HepG2 (cell line): ENCODE results near the gene TPRG1L. TPM values are rescaled to one million over a fixed set of nuclear protein-coding genes. Genes with fewer than 3 reads are reported as not detected.

Experiments
- CHD2 ChIP-seq: IDR thresholded peaks from 2 replicates; pipeline ENCODE4 v1.6.1; 2011; ENCODE audit warnings: low read depth, low read length, improper control_type of control experiment
- GABPB1 ChIP-seq: IDR thresholded peaks from 2 replicates; pipeline ENCODE4 v1.6.1; 2016; ENCODE audit warnings: mild to moderate bottlenecking, missing genetic modification reagents, moderate library complexity, missing compliant biosample characterization
- HMG20B ChIP-seq: conservative IDR thresholded peaks from 2 replicates; pipeline ENCODE4 v1.6.1; 2016; ENCODE audit warnings: missing genetic modification reagents, missing compliant biosample characterization
- JUN ChIP-seq: sonication (generic); formaldehyde crosslinking; IDR thresholded peaks from 2 replicates; pipeline ENCODE4 v1.4.0; 2020; ENCODE audit warnings: mild to moderate bottlenecking, missing genetic modification reagents
- KDM2A ChIP-seq: sonication (generic); formaldehyde crosslinking; IDR thresholded peaks from 2 replicates; pipeline ENCODE4 v1.4.0; 2020; ENCODE audit warnings: low read depth, missing genetic modification reagents, borderline replicate concordance
- KLF13 ChIP-seq: sonication (generic); formaldehyde crosslinking; IDR thresholded peaks from 2 replicates; pipeline ENCODE4 v1.4.0; 2020; ENCODE audit warnings: mild to moderate bottlenecking, missing genetic modification reagents
- NFIB ChIP-seq: sonication (generic); formaldehyde crosslinking; IDR thresholded peaks from 2 replicates; pipeline ENCODE4 v1.9.0; 2021; ENCODE audit warnings: missing genetic modification reagents, mild to moderate bottlenecking, borderline replicate concordance
- NFYC ChIP-seq: IDR thresholded peaks from 2 replicates; pipeline ENCODE4 v1.6.1; 2016; ENCODE audit warnings: missing genetic modification reagents, missing compliant biosample characterization
- NR2F6 ChIP-seq, 2 experiments: IDR thresholded peaks; 2 replicates each; pipeline ENCODE4 v1.6.1; 2016; ENCODE audit warnings: antibody characterized with exemption in 1 of 2, mild to moderate bottlenecking in 1 of 2
- PAWR ChIP-seq: sonication (generic); formaldehyde crosslinking; IDR thresholded peaks from 2 replicates; pipeline ENCODE4 v1.4.0; 2020; ENCODE audit warnings: missing genetic modification reagents, mild to moderate bottlenecking, borderline replicate concordance
- RBFOX2 ChIP-seq: fragments of 200-400 bp; formaldehyde crosslinking; IDR thresholded peaks from 2 replicates; pipeline ENCODE4 v1.6.1; 2017; ENCODE audit warnings: low read depth, mild to moderate bottlenecking, low read length
- SALL1 ChIP-seq: sonication (generic); formaldehyde crosslinking; IDR thresholded peaks from 2 replicates; pipeline ENCODE4 v1.8.0; 2022; ENCODE audit warnings: mild to moderate bottlenecking, missing genetic modification reagents
- SRY ChIP-seq: sonication (generic); formaldehyde crosslinking; IDR thresholded peaks from 2 replicates; pipeline ENCODE4 v1.8.0; 2022; ENCODE audit warnings: mild to moderate bottlenecking, missing genetic modification reagents
- YEATS4 ChIP-seq: sonication (generic); formaldehyde crosslinking; IDR thresholded peaks from 2 replicates; pipeline ENCODE4 v1.4.0; 2020; ENCODE audit warnings: missing genetic modification reagents, borderline replicate concordance
- ZNF296 ChIP-seq: sonication (generic); formaldehyde crosslinking; conservative IDR thresholded peaks from 2 replicates; pipeline ENCODE4 v1.5.0; 2020; ENCODE audit warnings: mild to moderate bottlenecking, missing genetic modification reagents
- ZNF430 ChIP-seq: sonication (generic); formaldehyde crosslinking; IDR thresholded peaks from 2 replicates; pipeline ENCODE4 v1.9.0; 2021; ENCODE audit warnings: mild to moderate bottlenecking, missing genetic modification reagents
- ZNF772 ChIP-seq: sonication (generic); formaldehyde crosslinking; IDR thresholded peaks from 2 replicates; pipeline ENCODE4 v1.5.0; 2020; ENCODE audit warnings: mild to moderate bottlenecking, missing genetic modification reagents
- ZNF788 ChIP-seq: sonication (generic); formaldehyde crosslinking; IDR thresholded peaks from 2 replicates; pipeline ENCODE4 v1.5.0; 2020; ENCODE audit warnings: mild to moderate bottlenecking, missing genetic modification reagents, borderline replicate concordance
- polyA plus RNA-seq, 8 experiments: library from polyadenylated mRNA; depleted of rRNA in 3 of 8; stranded (reverse) in 7 of 8; unstranded in 1 of 8; fragments of >200 nt; fragmentation: Illumina TruSeq in 4 of 8; extraction: Trizol in 4 of 8; gene quantifications; 2 replicates each; pipeline versions ENCODE4 v1.2.1 to v1.2.3, GENCODE V29; 2011 to 2016; ENCODE audit warnings: low read depth in 4 of 8, missing spikeins in 1 of 8, mixed read lengths in 1 of 8; ENCODE audit not compliant: insufficient read depth in 1 of 8
- total RNA-seq, 5 experiments: library from RNA; depleted of rRNA; stranded (reverse); fragments of >200 nt; fragmentation: Illumina TruSeq; extraction: Trizol; gene quantifications; 2 replicates each; pipeline ENCODE4 v1.2.3, GENCODE V29; 2016; ENCODE audit warnings: low read depth in 1 of 5
- TF ChIP-seq, protein P1 (sequence below): sonication (generic); formaldehyde crosslinking; IDR thresholded peaks from 2 replicates; pipeline ENCODE4 v1.5.1; 2020; ENCODE audit warnings: mild to moderate bottlenecking, moderate library complexity, missing genetic modification reagents
- TF ChIP-seq, protein P2 (sequence below): sonication (generic); formaldehyde crosslinking; conservative IDR thresholded peaks from 2 replicates; pipeline ENCODE4 v1.8.1; 2023; ENCODE audit warnings: missing genetic modification reagents
- TF ChIP-seq, protein P3 (sequence below): sonication (generic); formaldehyde crosslinking; IDR thresholded peaks from 2 replicates; pipeline ENCODE4 v1.4.0; 2020; ENCODE audit warnings: mild to moderate bottlenecking, missing genetic modification reagents
- TF ChIP-seq, protein P4 (sequence below): sonication (generic); formaldehyde crosslinking; IDR thresholded peaks from 2 replicates; pipeline ENCODE4 v1.4.0; 2020; ENCODE audit warnings: missing genetic modification reagents

Gene TPRG1L
- total and polyA plus RNA-seq, 2 of the 13 experiments (the other 11 are each of a cell fraction or from before 2014, with no cell fraction given), result 21.3 to 37.4 TPM

DNA sequence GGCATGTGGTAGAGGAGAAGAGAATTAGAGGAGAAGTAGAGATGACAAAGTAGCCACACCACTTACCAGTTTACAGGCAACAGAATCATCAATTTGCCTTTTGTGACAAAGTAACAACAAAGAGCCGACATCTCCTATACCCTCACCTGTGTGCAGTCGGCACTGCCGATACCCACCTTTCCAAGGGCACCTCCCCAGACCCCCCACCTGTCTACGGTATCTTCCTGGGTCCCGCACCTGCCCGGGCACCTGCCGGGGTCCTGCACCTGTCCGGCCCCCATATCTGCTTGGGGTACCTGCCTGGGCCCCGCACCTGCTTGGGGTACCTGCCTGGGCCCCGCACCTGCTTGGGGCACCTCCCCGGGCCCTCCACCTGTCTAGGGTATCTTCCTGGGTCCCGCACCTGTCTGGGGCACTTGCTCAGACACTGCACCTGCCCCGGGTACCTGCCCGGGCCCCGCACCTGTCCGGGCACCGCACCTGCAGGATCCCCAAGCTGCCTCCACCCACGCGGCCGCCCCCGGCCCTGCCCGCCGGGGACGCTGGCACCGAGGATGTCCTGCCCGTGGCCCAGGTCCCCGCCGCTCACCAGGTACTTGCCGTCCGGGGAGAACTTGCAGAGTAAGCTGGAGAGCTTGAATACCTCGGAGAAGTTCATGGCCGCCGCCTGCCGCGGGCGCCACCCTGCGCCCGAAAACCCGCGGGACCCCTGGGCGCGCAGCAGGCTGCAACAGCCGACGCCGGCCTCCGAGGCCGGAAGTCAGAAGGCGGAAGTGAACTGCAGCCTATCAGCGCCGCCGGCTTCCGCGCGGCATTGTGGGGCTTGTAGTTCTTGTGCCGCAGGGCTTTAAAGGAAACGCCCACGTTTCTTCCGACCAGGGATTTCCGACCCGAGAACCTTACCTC lies 24.8 kb downstream of the TPRG1L start, which contains the start of gene WRAP73 (continued):
- TF ChIP-seq, protein P1, sequence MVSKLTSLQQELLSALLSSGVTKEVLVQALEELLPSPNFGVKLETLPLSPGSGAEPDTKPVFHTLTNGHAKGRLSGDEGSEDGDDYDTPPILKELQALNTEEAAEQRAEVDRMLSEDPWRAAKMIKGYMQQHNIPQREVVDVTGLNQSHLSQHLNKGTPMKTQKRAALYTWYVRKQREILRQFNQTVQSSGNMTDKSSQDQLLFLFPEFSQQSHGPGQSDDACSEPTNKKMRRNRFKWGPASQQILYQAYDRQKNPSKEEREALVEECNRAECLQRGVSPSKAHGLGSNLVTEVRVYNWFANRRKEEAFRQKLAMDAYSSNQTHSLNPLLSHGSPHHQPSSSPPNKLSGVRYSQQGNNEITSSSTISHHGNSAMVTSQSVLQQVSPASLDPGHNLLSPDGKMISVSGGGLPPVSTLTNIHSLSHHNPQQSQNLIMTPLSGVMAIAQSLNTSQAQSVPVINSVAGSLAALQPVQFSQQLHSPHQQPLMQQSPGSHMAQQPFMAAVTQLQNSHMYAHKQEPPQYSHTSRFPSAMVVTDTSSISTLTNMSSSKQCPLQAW, result peak; percentile 64
- TF ChIP-seq SRY (CRISPR knock-in tag) (no peak), CHD2 (peak; percentile 86), KLF13 (CRISPR knock-in tag) (no peak), ZNF430 (CRISPR knock-in tag) (no peak), ZNF788 (CRISPR knock-in tag) (no peak), PAWR (CRISPR knock-in tag) (0 out of 2 replicates have a peak, but pooled peaks have one; percentile 47), ZNF296 (CRISPR knock-in tag) (no peak), SALL1 (CRISPR knock-in tag) (peak; percentile 47), KDM2A (CRISPR knock-in tag) (peak; percentile 75; the same call in 1 of the 2 replicates), NR2F6 (IDR thresholded peaks at IDR 0.05) (no peak), NR2F6 (CRISPR knock-in tag; IDR thresholded peaks at IDR 0.05) (no peak), RBFOX2 (peak; percentile 87), JUN (CRISPR knock-in tag) (0 out of 2 replicates have a peak, but pooled peaks have one; percentile 34), HMG20B (CRISPR knock-in tag) (no peak), NFIB (CRISPR knock-in tag) (no peak), GABPB1 (peak; percentile 96), YEATS4 (peak; percentile 20; the same call in 1 of the 2 replicates), ZNF772 (CRISPR knock-in tag) (no peak), NFYC (peak; percentile 89)
- TF ChIP-seq, protein P2, sequence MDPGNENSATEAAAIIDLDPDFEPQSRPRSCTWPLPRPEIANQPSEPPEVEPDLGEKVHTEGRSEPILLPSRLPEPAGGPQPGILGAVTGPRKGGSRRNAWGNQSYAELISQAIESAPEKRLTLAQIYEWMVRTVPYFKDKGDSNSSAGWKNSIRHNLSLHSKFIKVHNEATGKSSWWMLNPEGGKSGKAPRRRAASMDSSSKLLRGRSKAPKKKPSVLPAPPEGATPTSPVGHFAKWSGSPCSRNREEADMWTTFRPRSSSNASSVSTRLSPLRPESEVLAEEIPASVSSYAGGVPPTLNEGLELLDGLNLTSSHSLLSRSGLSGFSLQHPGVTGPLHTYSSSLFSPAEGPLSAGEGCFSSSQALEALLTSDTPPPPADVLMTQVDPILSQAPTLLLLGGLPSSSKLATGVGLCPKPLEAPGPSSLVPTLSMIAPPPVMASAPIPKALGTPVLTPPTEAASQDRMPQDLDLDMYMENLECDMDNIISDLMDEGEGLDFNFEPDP, result 0 out of 2 replicates have a peak, but pooled peaks have one; percentile 75
- TF ChIP-seq, protein P3, sequence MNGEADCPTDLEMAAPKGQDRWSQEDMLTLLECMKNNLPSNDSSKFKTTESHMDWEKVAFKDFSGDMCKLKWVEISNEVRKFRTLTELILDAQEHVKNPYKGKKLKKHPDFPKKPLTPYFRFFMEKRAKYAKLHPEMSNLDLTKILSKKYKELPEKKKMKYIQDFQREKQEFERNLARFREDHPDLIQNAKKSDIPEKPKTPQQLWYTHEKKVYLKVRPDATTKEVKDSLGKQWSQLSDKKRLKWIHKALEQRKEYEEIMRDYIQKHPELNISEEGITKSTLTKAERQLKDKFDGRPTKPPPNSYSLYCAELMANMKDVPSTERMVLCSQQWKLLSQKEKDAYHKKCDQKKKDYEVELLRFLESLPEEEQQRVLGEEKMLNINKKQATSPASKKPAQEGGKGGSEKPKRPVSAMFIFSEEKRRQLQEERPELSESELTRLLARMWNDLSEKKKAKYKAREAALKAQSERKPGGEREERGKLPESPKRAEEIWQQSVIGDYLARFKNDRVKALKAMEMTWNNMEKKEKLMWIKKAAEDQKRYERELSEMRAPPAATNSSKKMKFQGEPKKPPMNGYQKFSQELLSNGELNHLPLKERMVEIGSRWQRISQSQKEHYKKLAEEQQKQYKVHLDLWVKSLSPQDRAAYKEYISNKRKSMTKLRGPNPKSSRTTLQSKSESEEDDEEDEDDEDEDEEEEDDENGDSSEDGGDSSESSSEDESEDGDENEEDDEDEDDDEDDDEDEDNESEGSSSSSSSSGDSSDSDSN (CRISPR knock-in tag), result peak; percentile 33; the same call in 1 of the 2 replicates
- TF ChIP-seq, protein P4, sequence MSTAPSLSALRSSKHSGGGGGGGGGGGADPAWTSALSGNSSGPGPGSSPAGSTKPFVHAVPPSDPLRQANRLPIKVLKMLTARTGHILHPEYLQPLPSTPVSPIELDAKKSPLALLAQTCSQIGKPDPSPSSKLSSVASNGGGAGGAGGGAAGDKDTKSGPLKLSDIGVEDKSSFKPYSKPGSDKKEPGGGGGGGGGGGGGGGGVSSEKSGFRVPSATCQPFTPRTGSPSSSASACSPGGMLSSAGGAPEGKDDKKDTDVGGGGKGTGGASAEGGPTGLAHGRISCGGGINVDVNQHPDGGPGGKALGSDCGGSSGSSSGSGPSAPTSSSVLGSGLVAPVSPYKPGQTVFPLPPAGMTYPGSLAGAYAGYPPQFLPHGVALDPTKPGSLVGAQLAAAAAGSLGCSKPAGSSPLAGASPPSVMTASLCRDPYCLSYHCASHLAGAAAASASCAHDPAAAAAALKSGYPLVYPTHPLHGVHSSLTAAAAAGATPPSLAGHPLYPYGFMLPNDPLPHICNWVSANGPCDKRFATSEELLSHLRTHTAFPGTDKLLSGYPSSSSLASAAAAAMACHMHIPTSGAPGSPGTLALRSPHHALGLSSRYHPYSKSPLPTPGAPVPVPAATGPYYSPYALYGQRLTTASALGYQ (CRISPR knock-in tag), result no peak
